ENCODE measurements around the gene MRPS16.

DNA sequence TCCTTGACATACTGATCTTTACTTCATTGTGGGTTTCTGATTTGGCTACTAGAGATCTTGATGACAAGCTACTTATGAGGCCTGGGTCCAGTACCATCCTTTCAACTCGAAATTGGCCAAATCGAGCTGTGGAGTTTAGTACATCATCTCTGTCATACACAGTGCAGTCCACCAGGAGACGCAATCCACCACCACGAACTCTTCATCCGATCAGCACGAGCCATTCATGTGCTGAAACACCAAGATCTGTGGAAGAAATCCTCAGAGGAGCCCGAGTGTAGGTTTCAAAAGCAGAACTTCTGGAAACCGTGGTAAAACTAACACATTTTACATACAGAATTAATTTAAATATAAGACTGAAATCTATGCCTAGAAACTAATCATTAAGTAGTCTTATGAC lies 19.6 kb downstream of the MRPS16 start:
- TF ChIP-seq NRF1 (IDR thresholded peaks at IDR 0.05; ENCODE audit: low read depth, low read length) (no peak), RAD21 (IDR thresholded peaks at IDR 0.05; ENCODE audit: low read length) (0 out of 2 replicates have a peak, but pooled peaks have one; percentile 5), TAF1 (IDR thresholded peaks at IDR 0.05; ENCODE audit: borderline replicate concordance, low read depth, low read length) (no peak), POLR2AphosphoS5 (IDR thresholded peaks at IDR 0.05; ENCODE audit: low read depth, low read length) (no peak), MXI1 (IDR thresholded peaks at IDR 0.05; ENCODE audit: low read depth, low read length) (no peak), FOXM1 (IDR thresholded peaks at IDR 0.05; ENCODE audit: low read depth) (no peak), EZH2phosphoT487 (IDR thresholded peaks at IDR 0.05; ENCODE audit: borderline replicate concordance, low read depth) (no peak), SIN3A (IDR thresholded peaks at IDR 0.05; ENCODE audit: borderline replicate concordance, low read depth, low read length) (no peak), SMC3 (IDR thresholded peaks at IDR 0.05; ENCODE audit: low read depth, low read length) (no peak)
- TF ChIP-seq, protein P1, sequence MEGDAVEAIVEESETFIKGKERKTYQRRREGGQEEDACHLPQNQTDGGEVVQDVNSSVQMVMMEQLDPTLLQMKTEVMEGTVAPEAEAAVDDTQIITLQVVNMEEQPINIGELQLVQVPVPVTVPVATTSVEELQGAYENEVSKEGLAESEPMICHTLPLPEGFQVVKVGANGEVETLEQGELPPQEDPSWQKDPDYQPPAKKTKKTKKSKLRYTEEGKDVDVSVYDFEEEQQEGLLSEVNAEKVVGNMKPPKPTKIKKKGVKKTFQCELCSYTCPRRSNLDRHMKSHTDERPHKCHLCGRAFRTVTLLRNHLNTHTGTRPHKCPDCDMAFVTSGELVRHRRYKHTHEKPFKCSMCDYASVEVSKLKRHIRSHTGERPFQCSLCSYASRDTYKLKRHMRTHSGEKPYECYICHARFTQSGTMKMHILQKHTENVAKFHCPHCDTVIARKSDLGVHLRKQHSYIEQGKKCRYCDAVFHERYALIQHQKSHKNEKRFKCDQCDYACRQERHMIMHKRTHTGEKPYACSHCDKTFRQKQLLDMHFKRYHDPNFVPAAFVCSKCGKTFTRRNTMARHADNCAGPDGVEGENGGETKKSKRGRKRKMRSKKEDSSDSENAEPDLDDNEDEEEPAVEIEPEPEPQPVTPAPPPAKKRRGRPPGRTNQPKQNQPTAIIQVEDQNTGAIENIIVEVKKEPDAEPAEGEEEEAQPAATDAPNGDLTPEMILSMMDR (IDR thresholded peaks at IDR 0.05), result peak; percentile 31; the same call in 1 of the 2 replicates
- TF ChIP-seq, protein P2, sequence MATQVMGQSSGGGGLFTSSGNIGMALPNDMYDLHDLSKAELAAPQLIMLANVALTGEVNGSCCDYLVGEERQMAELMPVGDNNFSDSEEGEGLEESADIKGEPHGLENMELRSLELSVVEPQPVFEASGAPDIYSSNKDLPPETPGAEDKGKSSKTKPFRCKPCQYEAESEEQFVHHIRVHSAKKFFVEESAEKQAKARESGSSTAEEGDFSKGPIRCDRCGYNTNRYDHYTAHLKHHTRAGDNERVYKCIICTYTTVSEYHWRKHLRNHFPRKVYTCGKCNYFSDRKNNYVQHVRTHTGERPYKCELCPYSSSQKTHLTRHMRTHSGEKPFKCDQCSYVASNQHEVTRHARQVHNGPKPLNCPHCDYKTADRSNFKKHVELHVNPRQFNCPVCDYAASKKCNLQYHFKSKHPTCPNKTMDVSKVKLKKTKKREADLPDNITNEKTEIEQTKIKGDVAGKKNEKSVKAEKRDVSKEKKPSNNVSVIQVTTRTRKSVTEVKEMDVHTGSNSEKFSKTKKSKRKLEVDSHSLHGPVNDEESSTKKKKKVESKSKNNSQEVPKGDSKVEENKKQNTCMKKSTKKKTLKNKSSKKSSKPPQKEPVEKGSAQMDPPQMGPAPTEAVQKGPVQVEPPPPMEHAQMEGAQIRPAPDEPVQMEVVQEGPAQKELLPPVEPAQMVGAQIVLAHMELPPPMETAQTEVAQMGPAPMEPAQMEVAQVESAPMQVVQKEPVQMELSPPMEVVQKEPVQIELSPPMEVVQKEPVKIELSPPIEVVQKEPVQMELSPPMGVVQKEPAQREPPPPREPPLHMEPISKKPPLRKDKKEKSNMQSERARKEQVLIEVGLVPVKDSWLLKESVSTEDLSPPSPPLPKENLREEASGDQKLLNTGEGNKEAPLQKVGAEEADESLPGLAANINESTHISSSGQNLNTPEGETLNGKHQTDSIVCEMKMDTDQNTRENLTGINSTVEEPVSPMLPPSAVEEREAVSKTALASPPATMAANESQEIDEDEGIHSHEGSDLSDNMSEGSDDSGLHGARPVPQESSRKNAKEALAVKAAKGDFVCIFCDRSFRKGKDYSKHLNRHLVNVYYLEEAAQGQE (IDR thresholded peaks at IDR 0.05; ENCODE audit: low read depth, low read length), result no peak
- TF ChIP-seq, protein P3, sequence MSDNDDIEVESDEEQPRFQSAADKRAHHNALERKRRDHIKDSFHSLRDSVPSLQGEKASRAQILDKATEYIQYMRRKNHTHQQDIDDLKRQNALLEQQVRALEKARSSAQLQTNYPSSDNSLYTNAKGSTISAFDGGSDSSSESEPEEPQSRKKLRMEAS (IDR thresholded peaks at IDR 0.05; ENCODE audit: low read depth), result no peak

All from SK-N-SH (cell line).